OCI-LY1 (cell line): Measurements from ENCODE around the gene ASXL2.

Source experiments
- CTCF ChIP-seq: fragments of 200-600 bp; sonication (generic), shearing (Covaris generic); IDR thresholded peaks from 2 replicates; pipeline ENCODE4 v1.5.1; 2017; ENCODE audit warnings: mild to moderate bottlenecking, antibody characterized with exemption, low read length, moderate library complexity, mixed read lengths
- EZH2 ChIP-seq: fragments of 200-600 bp; sonication (generic), shearing (Covaris generic); IDR thresholded peaks from 2 replicates; pipeline ENCODE4 v1.8.0; 2017; ENCODE audit warnings: borderline replicate concordance, mixed run types, mild to moderate bottlenecking, antibody characterized with exemption, low read length, moderate library complexity, mixed read lengths

- no peak for TF ChIP-seq CTCF
- TF ChIP-seq EZH2 = no peak
These were observed 62.0 kb downstream of the ASXL2 start for GRCh38 chr2:25816249-25816648.
